ENCODE measurements around the gene TIAL1. TPM values are rescaled to one million over a fixed set of nuclear protein-coding genes. Genes with fewer than 3 reads are reported as not detected.
"Not testable (repeated sequence)": the region's sequence is repeated elsewhere in the genome, so short reads cannot be mapped to it uniquely, and the experiment has no call there.

Gene TIAL1
- total RNA-seq, 1 donor from 2014 or later = 103 TPM

GRCh38 chr10:119532251-119532650, 64.5 kb downstream of the TIAL1 start:
- DNase-seq (ENCODE audit: low read depth) = not testable (repeated sequence)

- DNase-seq (ENCODE audit: low read depth) = no peak
Observed at GRCh38 chr10:119531067-119531466, 65.7 kb downstream of the TIAL1 start.

- not testable (repeated sequence) for DNase-seq (ENCODE audit: low read depth)
Observed at GRCh38 chr10:119528663-119529237, 68.0 kb downstream of the TIAL1 start.

- DNase-seq (ENCODE audit: low read depth) = no peak
Observed at GRCh38 chr10:119526621-119527592, 69.9 kb downstream of the TIAL1 start.

- no peak for DNase-seq (ENCODE audit: low read depth)
Observed at GRCh38 chr10:119526149-119526548, 70.6 kb downstream of the TIAL1 start.

GRCh38 chr10:119525116-119525515, 71.6 kb downstream of the TIAL1 start:
- DNase-seq (ENCODE audit: low read depth) = no peak

GRCh38 chr10:119524720-119525070, 72.1 kb downstream of the TIAL1 start:
- DNase-seq (ENCODE audit: low read depth) = no peak

GRCh38 chr10:119523895-119524719, 72.7 kb downstream of the TIAL1 start:
- DNase-seq (ENCODE audit: low read depth) = no peak

Other genes with a start within 250 kb of the TIAL1 start
- 26.5 and 80.2 TPM in 2 replicates for gene RGS10, start 54.2 kb downstream of the TIAL1 start, total RNA-seq
- 6.3 and 26.8 TPM in 2 replicates for gene BAG3, start 54.4 kb upstream of the TIAL1 start, total RNA-seq
- gene INPP5F, start 129.1 kb upstream of the TIAL1 start, total RNA-seq = 19.3 and 24.4 TPM in 2 replicates